IMR-90 (cell line): ENCODE data around the gene UGGT2. TPM values are rescaled to one million over a fixed set of nuclear protein-coding genes. Genes with fewer than 3 reads are reported as not detected.

Experiments
- ATAC-seq: fragments of 200-7000 bp; cut with Tn5 transposase; 2 replicates; pipeline ENCODE4 v1.9.1; 2020; ENCODE audit warnings: low read depth, mild to moderate bottlenecking, moderate library complexity
- BruUV-seq: library from RNA; stranded (reverse); fragments of 400-500 nt; replicated peaks from 2 replicates; lab custom pipeline; 2021; lab: Mats Ljungman, UMichigan
- CTCF ChIA-PET: fragments of 300-600 bp; formaldehyde crosslinking; extraction: SDS; loops from one replicate; lab custom pipeline; 2021; ENCODE audit warnings: antibody characterized with exemption; lab: Yijun Ruan, JAX
- POLR2A ChIA-PET: fragments of 300-600 bp; sonication (Branson Sonifier 250); formaldehyde crosslinking; loops from one replicate; lab custom pipeline; 2022; ENCODE audit warnings: antibody characterized with exemption; ENCODE audit not compliant: unreplicated experiment; lab: Charles Lee
- DNase-seq: peaks from one replicate; pipeline ENCODE4 v3.0.0; 2013
- H2AFZ ChIP-seq: replicated peaks from 2 replicates; pipeline ENCODE3; 2013; ENCODE audit warnings: low read length, mild to moderate bottlenecking; ENCODE audit not compliant: poor library complexity
- H2AK5ac ChIP-seq: 2 replicates; pipeline ENCODE4 v1.6.1; 2013; ENCODE audit warnings: low read depth, low read length, inconsistent platforms
- H2AK9ac ChIP-seq: replicated peaks from 2 replicates; pipeline ENCODE3; 2013; ENCODE audit warnings: mild to moderate bottlenecking, low read depth, low read length, moderate library complexity; ENCODE audit not compliant: poor library complexity
- H2BK120ac ChIP-seq: 2 replicates; pipeline ENCODE4 v1.6.1; 2013; ENCODE audit warnings: low read depth, low read length, inconsistent platforms
- H2BK15ac ChIP-seq: 3 replicates; pipeline ENCODE4 v1.6.1; 2013; ENCODE audit warnings: low read depth, low read length, inconsistent platforms
- H2BK20ac ChIP-seq: 2 replicates; pipeline ENCODE4 v1.6.1; 2013; ENCODE audit warnings: low read depth, mild to moderate bottlenecking, inconsistent platforms, low read length, moderate library complexity
- H2BK5ac ChIP-seq: 2 replicates; pipeline ENCODE4 v1.6.1; 2013; ENCODE audit warnings: mild to moderate bottlenecking, low read depth, low read length, inconsistent platforms; ENCODE audit not compliant: poor library complexity, severe bottlenecking
- H3K14ac ChIP-seq: replicated peaks from 2 replicates; pipeline ENCODE4 v1.6.1; 2013; ENCODE audit warnings: low read depth, low read length, inconsistent platforms
- H3K18ac ChIP-seq: 2 replicates; pipeline ENCODE4 v1.6.1; 2013; ENCODE audit warnings: low read depth, low read length, control low read depth
- H3K23ac ChIP-seq: 2 replicates; pipeline ENCODE4 v1.6.1; 2013; ENCODE audit warnings: low read depth, low read length, inconsistent platforms
- H3K27ac ChIP-seq: 2 replicates; pipeline ENCODE4 v1.5.1; 2013; ENCODE audit warnings: mild to moderate bottlenecking, control low read depth, low read length; ENCODE audit not compliant: insufficient read depth
- H3K27me3 ChIP-seq: 2 replicates; pipeline ENCODE4 v1.6.1; 2013; ENCODE audit warnings: low read length; ENCODE audit not compliant: control insufficient read depth, insufficient read depth
- H3K36me3 ChIP-seq: 2 replicates; pipeline ENCODE4 v1.6.1; 2013; ENCODE audit warnings: low read length, mixed read lengths; ENCODE audit not compliant: control insufficient read depth, insufficient read depth
- H3K4ac ChIP-seq: 2 replicates; pipeline ENCODE4 v1.6.1; 2013; ENCODE audit warnings: low read depth, low read length, inconsistent platforms
- H3K4me1 ChIP-seq: 2 replicates; pipeline ENCODE4 v1.6.1; 2013; ENCODE audit warnings: low read length, mixed read lengths; ENCODE audit not compliant: control insufficient read depth, insufficient read depth
- H3K4me2 ChIP-seq: 2 replicates; pipeline ENCODE4 v1.6.1; 2013; ENCODE audit warnings: low read depth, mild to moderate bottlenecking, control low read depth, low read length, moderate library complexity
- H3K4me3 ChIP-seq: 2 replicates; pipeline ENCODE4 v1.5.1; 2013; ENCODE audit warnings: low read depth, mild to moderate bottlenecking, control low read depth, low read length, moderate library complexity; ENCODE audit not compliant: insufficient read depth
- H3K56ac ChIP-seq: 2 replicates; pipeline ENCODE4 v1.6.1; 2013; ENCODE audit warnings: low read length, inconsistent platforms; ENCODE audit not compliant: insufficient read depth; ENCODE audit errors: extremely low read depth
- H3K79me1 ChIP-seq, 2 experiments: 2 replicates each; pipeline ENCODE4 v1.6.1; 2013; ENCODE audit warnings: low read length in 2 of 2, inconsistent platforms in 1 of 2, low read depth in 1 of 2
- H3K9ac ChIP-seq: 2 replicates; pipeline ENCODE4 v1.6.1; 2013; ENCODE audit warnings: low read depth, low read length, control low read depth
- H3K9me1 ChIP-seq: 2 replicates; pipeline ENCODE4 v1.6.1; 2013; ENCODE audit warnings: low read length, inconsistent platforms; ENCODE audit not compliant: insufficient read depth
- H3K9me3 ChIP-seq: 2 replicates; pipeline ENCODE4 v1.6.1; 2013; ENCODE audit warnings: low read length; ENCODE audit not compliant: control insufficient read depth, insufficient read depth
- H4K20me1 ChIP-seq: 2 replicates; pipeline ENCODE4 v1.6.1; 2013; ENCODE audit warnings: low read length, inconsistent platforms; ENCODE audit not compliant: insufficient read depth
- H4K5ac ChIP-seq: 2 replicates; pipeline ENCODE4 v1.6.1; 2013; ENCODE audit warnings: mild to moderate bottlenecking, low read depth, low read length, control low read depth
- H4K8ac ChIP-seq, 2 experiments: 2 replicates each; pipeline ENCODE4 v1.6.1; 2013; ENCODE audit warnings: low read depth in 2 of 2, low read length in 2 of 2, control low read depth in 1 of 2, inconsistent platforms in 1 of 2
- H4K91ac ChIP-seq: 2 replicates; pipeline ENCODE4 v1.6.1; 2013; ENCODE audit warnings: low read depth, low read length, inconsistent platforms; ENCODE audit not compliant: insufficient read depth
- CTCF ChIP-seq: conservative IDR thresholded peaks from 2 replicates; pipeline ENCODE4 v1.5.1; 2012; ENCODE audit warnings: mild to moderate bottlenecking, low read depth, low read length, improper control_type of control experiment
- RAD21 ChIP-seq: IDR thresholded peaks from 2 replicates; pipeline ENCODE4 v1.6.1; 2012; ENCODE audit warnings: low read length, improper control_type of control experiment
- SMC3 ChIP-seq: fragments of 150-350 bp; IDR thresholded peaks from 2 replicates; pipeline ENCODE4 v1.6.1; 2016; ENCODE audit warnings: low read depth, mild to moderate bottlenecking, antibody characterized with exemption, low read length, moderate library complexity
- USF2 ChIP-seq: fragments of 150-350 bp; IDR thresholded peaks from 2 replicates; pipeline ENCODE4 v1.6.1; 2017; ENCODE audit warnings: mild to moderate bottlenecking, antibody characterized with exemption, low read length, low read depth
- whole genome bisulfite sequencing, 2 experiments: methylation state at CpG; one replicate each; pipeline versions ENCODE4 v1.1.5 to v1.1.7; 2013; ENCODE audit warnings: missing lambda C conversion rate in 2 of 2; ENCODE audit not compliant: insufficient read length in 1 of 2; ENCODE audit errors: extremely low coverage in 2 of 2; 5-methylcytosine and 5-hydroxymethylcytosine counted together
- dilution Hi-C: fragments of 300-500 bp; cut with HindIII; formaldehyde crosslinking; loops from one replicate; pipeline ENCODE4 v1.14.3; 2018; ENCODE audit warnings: low sequenced_read_pairs; ENCODE audit not compliant: unreplicated experiment
- in situ Hi-C: fragments of 300-500 bp; cut with MboI; formaldehyde crosslinking; loops from 3 replicates; pipeline ENCODE4 v1.14.3; 2019; ENCODE audit warnings: low sequenced_read_pairs, inconsistent platforms, mixed read lengths
- intact Hi-C: fragments of 100-400 bp; cut with micrococcal nuclease; formaldehyde crosslinking; loops from 2 replicates; pipeline ENCODE4 v1.10.0; 2022
- polyA plus RNA-seq, 3 experiments: library from polyadenylated mRNA; depleted of rRNA; stranded (reverse); fragments of >200 nt; gene quantifications; 2 replicates each; pipeline ENCODE4 v1.2.3, GENCODE V29; 2012; ENCODE audit warnings: low replicate concordance in 1 of 3
- total RNA-seq: library from RNA; depleted of rRNA; stranded (reverse); fragments of >200 nt; gene quantifications from 2 replicates; pipeline ENCODE4 v1.2.3, GENCODE V29; 2012

Gene UGGT2
- total and polyA plus RNA-seq, 2 of the 4 experiments (the other 2 are of a cell fraction) = 21.4 to 40.1 TPM

GRCh38 chr13:96075953-96076543 lies 22.8 kb upstream of the UGGT2 start:
- no peaks in the 10 kb centered on the region for H4K20me1 ChIP-seq
- no peak overlapping the region for H2BK15ac ChIP-seq
- dilution Hi-C loops = no loop called here
- H3K36me3 ChIP-seq = no peaks in the 10 kb centered on the region
- ATAC-seq (peak; percentile 54; the same call in 1 of the 2 replicates), DNase-seq (peak; percentile 23)
- H3K18ac ChIP-seq = no peak overlapping the region
- H2AK5ac ChIP-seq = no peak overlapping the region
- no peaks in the 10 kb centered on the region for H3K79me1 ChIP-seq
- H4K8ac ChIP-seq = no peak overlapping the region
- H4K5ac ChIP-seq = no peak overlapping the region
- BruUV-seq = no TSS peak
- no peaks in the 10 kb centered on the region for H3K9me3 ChIP-seq
- POLR2A ChIA-PET = no interaction called here
- H3K4me2 ChIP-seq = no peak overlapping the region
- TF ChIP-seq RAD21 (no peak), USF2 (no peak), CTCF (peak; percentile 61), SMC3 (peak; percentile 29)
- no peak overlapping the region for H3K56ac ChIP-seq
- no peak overlapping the region for H3K23ac ChIP-seq
- H2BK120ac ChIP-seq = no peak overlapping the region
- in situ Hi-C loops = no loop called here
- no peak overlapping the region for H3K14ac ChIP-seq
- H3K4me1 ChIP-seq = no peaks in the 10 kb centered on the region
- WGBS, 2 experiments = no CpG with 5 or more reads among the region's 3 CpGs
- H3K27ac ChIP-seq = no peak overlapping the region
- no peak overlapping the region for H2AFZ ChIP-seq
- intact Hi-C loops = loop anchor here (2.0 kb wide), 1 partner anchor 55 kb away; no protein-coding TSS in a partner anchor
- CTCF ChIA-PET = no interaction called here
- no peak overlapping the region for H3K4ac ChIP-seq
- H3K27me3 ChIP-seq = peaks cover 4% of the 10 kb centered on the region
- no peak overlapping the region for H3K4me3 ChIP-seq
- no peak overlapping the region for H2BK5ac ChIP-seq
- H4K91ac ChIP-seq = no peak overlapping the region
- H3K9me1 ChIP-seq = no peaks in the 10 kb centered on the region
- H2AK9ac ChIP-seq = no peak overlapping the region
- H2BK20ac ChIP-seq = no peak overlapping the region
- H3K9ac ChIP-seq = no peak overlapping the region
